Measurements from ENCODE around the gene JAZF1. TPM values are rescaled to one million over a fixed set of nuclear protein-coding genes. Genes with fewer than 3 reads are reported as not detected.

JAZF1 gene
- total and polyA plus RNA-seq, 10 of the 15 experiments (the other 5 are each of a cell fraction or from before 2014, with no cell fraction given), result 0.04 to 0.82 (median 0.15) TPM; not detected in 3

DNA sequence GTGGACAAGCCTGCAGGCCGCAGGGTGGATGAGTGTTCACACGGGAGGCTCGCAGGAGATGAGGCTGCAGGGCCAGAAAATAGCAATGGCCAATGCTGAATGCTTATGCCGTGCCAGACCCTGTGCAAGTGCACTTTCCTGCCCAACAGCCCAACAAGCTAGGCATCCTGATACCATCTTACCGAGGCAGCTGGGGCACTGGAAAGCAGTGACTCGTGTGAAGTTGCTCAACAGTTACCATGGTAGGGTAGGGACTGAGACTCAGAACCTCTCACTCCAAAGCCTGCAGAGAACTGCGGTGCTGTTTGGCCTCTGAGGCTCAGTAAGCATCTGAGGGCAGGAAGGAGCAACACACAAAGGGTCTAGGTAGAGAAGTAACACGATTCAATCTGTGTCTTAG is 43.7 kb downstream of the JAZF1 start:
- POLR2A ChIA-PET, result no interaction called here
- Histone ChIP-seq H3K79me2 (ENCODE audit: control insufficient read depth, insufficient read depth, low read length) (no peaks in the 10 kb centered on the region), H3K9me3 (replicated peaks; ENCODE audit: control insufficient read depth, insufficient read depth, low read length) (no peaks in the 10 kb centered on the region), H3K4me2 (ENCODE audit: control insufficient read depth, insufficient read depth) (no peak overlapping the region), H3K27me3 (replicated peaks in 1 of 2; ENCODE audit: control insufficient read depth in 2 of 2, insufficient read depth in 2 of 2, low read length in 1 of 2) (peaks cover 0 to 6% of the 10 kb centered on the region in 2 experiments; a peak in 2 of 4 replicates), H3K4me1 (ENCODE audit: control insufficient read depth, insufficient read depth, low read length) (no peaks in the 10 kb centered on the region), H3K27ac (ENCODE audit: control insufficient read depth, insufficient read depth) (no peak overlapping the region), H3K9ac (ENCODE audit: control insufficient read depth, insufficient read depth, low read length) (no peak overlapping the region), H3K36me3 (ENCODE audit: control insufficient read depth in 2 of 2, insufficient read depth in 2 of 2, low read length in 1 of 2) (no peaks in the 10 kb centered on the region), H4K20me1 (ENCODE audit: control insufficient read depth, insufficient read depth) (no peaks in the 10 kb centered on the region), H2AFZ (ENCODE audit: control insufficient read depth, low read depth, low read length) (no peak overlapping the region), H3K4me3 (no peak overlapping the region)
- BruUV-seq (replicated peaks), result no TSS peak
- DNase-seq (ENCODE audit: low read depth, low spot score), result no peak
- SMC1A ChIA-PET (ENCODE audit: uncharacterized antibody, unreplicated experiment), result no interaction called here
- 37% methylated on average over 8 of the region's 8 CpGs for WGBS (ENCODE audit: insufficient coverage, insufficient replicate concordance, low lambda C conversion rate, missing lambda C conversion rate)
- FAIRE-seq, result no peak
- RAD21 ChIA-PET (ENCODE audit: unreplicated experiment), result no interaction called here
- CTCF ChIA-PET, result no interaction called here
- in situ Hi-C loops (cut with MboI), result no loop called here
- intact Hi-C loops (cut with micrococcal nuclease; ENCODE audit: unreplicated experiment), result no loop called here
- ATAC-seq, result no peak
- TF ChIP-seq, protein P1, sequence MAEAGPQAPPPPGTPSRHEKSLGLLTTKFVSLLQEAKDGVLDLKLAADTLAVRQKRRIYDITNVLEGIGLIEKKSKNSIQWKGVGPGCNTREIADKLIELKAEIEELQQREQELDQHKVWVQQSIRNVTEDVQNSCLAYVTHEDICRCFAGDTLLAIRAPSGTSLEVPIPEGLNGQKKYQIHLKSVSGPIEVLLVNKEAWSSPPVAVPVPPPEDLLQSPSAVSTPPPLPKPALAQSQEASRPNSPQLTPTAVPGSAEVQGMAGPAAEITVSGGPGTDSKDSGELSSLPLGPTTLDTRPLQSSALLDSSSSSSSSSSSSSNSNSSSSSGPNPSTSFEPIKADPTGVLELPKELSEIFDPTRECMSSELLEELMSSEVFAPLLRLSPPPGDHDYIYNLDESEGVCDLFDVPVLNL (IDR thresholded peaks at IDR 0.05; ENCODE audit: low read depth, low read length), result no peak
- TF ChIP-seq POU2F2 (IDR thresholded peaks at IDR 0.05; ENCODE audit: borderline replicate concordance, low read depth, low read length) (no peak), CUX1 (IDR thresholded peaks at IDR 0.05; ENCODE audit: insufficient replicate concordance, low read depth, low read length) (no peak), ESRRA (IDR thresholded peaks at IDR 0.05; ENCODE audit: low read length) (no peak), SMAD5 (IDR thresholded peaks at IDR 0.05; ENCODE audit: low read depth) (no peak), NFXL1 (IDR thresholded peaks at IDR 0.05; ENCODE audit: borderline replicate concordance) (no peak), FOXK2 (IDR thresholded peaks at IDR 0.05) (no peak), PRDM15 (CRISPR knock-in tag; IDR thresholded peaks at IDR 0.05) (no peak), ZNF384 (IDR thresholded peaks at IDR 0.05; ENCODE audit: borderline replicate concordance, low read depth, low read length) (no peak), SREBF2 (IDR thresholded peaks at IDR 0.05; ENCODE audit: low read length) (no peak), PKNOX1 (IDR thresholded peaks at IDR 0.05) (no peak)
